ENCODE data around the gene ENTPD1.
A peak's percentile ranks its signal among the peaks of the same experiment; 100 is the strongest.

Gene ENTPD1, protein sequence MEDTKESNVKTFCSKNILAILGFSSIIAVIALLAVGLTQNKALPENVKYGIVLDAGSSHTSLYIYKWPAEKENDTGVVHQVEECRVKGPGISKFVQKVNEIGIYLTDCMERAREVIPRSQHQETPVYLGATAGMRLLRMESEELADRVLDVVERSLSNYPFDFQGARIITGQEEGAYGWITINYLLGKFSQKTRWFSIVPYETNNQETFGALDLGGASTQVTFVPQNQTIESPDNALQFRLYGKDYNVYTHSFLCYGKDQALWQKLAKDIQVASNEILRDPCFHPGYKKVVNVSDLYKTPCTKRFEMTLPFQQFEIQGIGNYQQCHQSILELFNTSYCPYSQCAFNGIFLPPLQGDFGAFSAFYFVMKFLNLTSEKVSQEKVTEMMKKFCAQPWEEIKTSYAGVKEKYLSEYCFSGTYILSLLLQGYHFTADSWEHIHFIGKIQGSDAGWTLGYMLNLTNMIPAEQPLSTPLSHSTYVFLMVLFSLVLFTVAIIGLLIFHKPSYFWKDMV

GRCh38 chr10:95756041-95756761, at the start of gene ENTPD1:
Gene ENTPD1, plus strand, starts transcription at chr10:95756163. Its CDS starts 77 bp downstream, at chr10:95756240.
- H3K79me2 ChIP-seq (ENCODE audit: insufficient read depth, low read length) = 0 out of 2 replicates have a peak, but pooled peaks cover 5% of the 10 kb centered on the region
- H3K9me2 ChIP-seq (replicated peaks; ENCODE audit: insufficient read depth, low read length) = no peaks in the 10 kb centered on the region
- peak within 1 kb of the TSS; percentile 73 for H2AFZ ChIP-seq (ENCODE audit: low read depth, low read length, severe bottlenecking)
- peak within 1 kb of the TSS; percentile 51 for H3K4me3 ChIP-seq (ENCODE audit: insufficient read depth, low read length, poor library complexity, severe bottlenecking)
- peak within 1 kb of the TSS; percentile 57 for H3K9ac ChIP-seq (ENCODE audit: low read length)
- H4K20me1 ChIP-seq (ENCODE audit: low read depth, low read length) = no peaks in the 10 kb centered on the region
- no peaks in the 10 kb centered on the region for H3K27me3 ChIP-seq (ENCODE audit: low read length)
- H3K4me2 ChIP-seq (ENCODE audit: low read depth, low read length, poor library complexity, severe bottlenecking) = peak within 1 kb of the TSS; percentile 73
- TF ChIP-seq, protein P1, sequence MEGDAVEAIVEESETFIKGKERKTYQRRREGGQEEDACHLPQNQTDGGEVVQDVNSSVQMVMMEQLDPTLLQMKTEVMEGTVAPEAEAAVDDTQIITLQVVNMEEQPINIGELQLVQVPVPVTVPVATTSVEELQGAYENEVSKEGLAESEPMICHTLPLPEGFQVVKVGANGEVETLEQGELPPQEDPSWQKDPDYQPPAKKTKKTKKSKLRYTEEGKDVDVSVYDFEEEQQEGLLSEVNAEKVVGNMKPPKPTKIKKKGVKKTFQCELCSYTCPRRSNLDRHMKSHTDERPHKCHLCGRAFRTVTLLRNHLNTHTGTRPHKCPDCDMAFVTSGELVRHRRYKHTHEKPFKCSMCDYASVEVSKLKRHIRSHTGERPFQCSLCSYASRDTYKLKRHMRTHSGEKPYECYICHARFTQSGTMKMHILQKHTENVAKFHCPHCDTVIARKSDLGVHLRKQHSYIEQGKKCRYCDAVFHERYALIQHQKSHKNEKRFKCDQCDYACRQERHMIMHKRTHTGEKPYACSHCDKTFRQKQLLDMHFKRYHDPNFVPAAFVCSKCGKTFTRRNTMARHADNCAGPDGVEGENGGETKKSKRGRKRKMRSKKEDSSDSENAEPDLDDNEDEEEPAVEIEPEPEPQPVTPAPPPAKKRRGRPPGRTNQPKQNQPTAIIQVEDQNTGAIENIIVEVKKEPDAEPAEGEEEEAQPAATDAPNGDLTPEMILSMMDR (IDR thresholded peaks at IDR 0.05; ENCODE audit: insufficient read depth, low read length, poor library complexity, severe bottlenecking) = no peak
- TF ChIP-seq EZH2phosphoT487 (conservative IDR thresholded peaks at IDR 0.05; ENCODE audit: low read length) = no peak
- peaks cover 44% of the 10 kb centered on the region for H3F3A ChIP-seq (ENCODE audit: insufficient read depth)
- H3K27ac ChIP-seq (ENCODE audit: low read depth, low read length) = peak within 1 kb of the TSS; percentile 92
- H3K36me3 ChIP-seq (ENCODE audit: low read length) = no peaks in the 10 kb centered on the region
- no peaks in the 10 kb centered on the region for H3K9me3 ChIP-seq (ENCODE audit: insufficient read depth, low read length)

GRCh38 chr10:95706573-95706972, 49.4 kb upstream of the ENTPD1 start:
- H4K20me1 ChIP-seq (ENCODE audit: low read depth, low read length) = no peaks in the 10 kb centered on the region
- H3K27ac ChIP-seq (ENCODE audit: low read depth, low read length) = no peak overlapping the region
- 0 out of 2 replicates have a peak, but pooled peaks cover 4% of the 10 kb centered on the region for H3F3A ChIP-seq (ENCODE audit: insufficient read depth)
- H3K36me3 ChIP-seq (ENCODE audit: low read length) = no peaks in the 10 kb centered on the region
- TF ChIP-seq EZH2phosphoT487 (conservative IDR thresholded peaks at IDR 0.05; ENCODE audit: low read length) = no peak
- TF ChIP-seq, protein P1 (IDR thresholded peaks at IDR 0.05; ENCODE audit: insufficient read depth, low read length, poor library complexity, severe bottlenecking) = no peak
- no peak overlapping the region for H2AFZ ChIP-seq (ENCODE audit: low read depth, low read length, severe bottlenecking)
- no peaks in the 10 kb centered on the region for H3K9me2 ChIP-seq (replicated peaks; ENCODE audit: insufficient read depth, low read length)
- no peak overlapping the region for H3K4me2 ChIP-seq (ENCODE audit: low read depth, low read length, poor library complexity, severe bottlenecking)
- H3K27me3 ChIP-seq (ENCODE audit: low read length) = no peaks in the 10 kb centered on the region
- H3K79me2 ChIP-seq (ENCODE audit: insufficient read depth, low read length) = no peaks in the 10 kb centered on the region
- no peak overlapping the region for H3K9ac ChIP-seq (ENCODE audit: low read length)
- peaks cover 6% of the 10 kb centered on the region; the same call in 1 of the 2 replicates for H3K9me3 ChIP-seq (ENCODE audit: insufficient read depth, low read length)
- no peak overlapping the region for H3K4me3 ChIP-seq (ENCODE audit: insufficient read depth, low read length, poor library complexity, severe bottlenecking)

DNA sequence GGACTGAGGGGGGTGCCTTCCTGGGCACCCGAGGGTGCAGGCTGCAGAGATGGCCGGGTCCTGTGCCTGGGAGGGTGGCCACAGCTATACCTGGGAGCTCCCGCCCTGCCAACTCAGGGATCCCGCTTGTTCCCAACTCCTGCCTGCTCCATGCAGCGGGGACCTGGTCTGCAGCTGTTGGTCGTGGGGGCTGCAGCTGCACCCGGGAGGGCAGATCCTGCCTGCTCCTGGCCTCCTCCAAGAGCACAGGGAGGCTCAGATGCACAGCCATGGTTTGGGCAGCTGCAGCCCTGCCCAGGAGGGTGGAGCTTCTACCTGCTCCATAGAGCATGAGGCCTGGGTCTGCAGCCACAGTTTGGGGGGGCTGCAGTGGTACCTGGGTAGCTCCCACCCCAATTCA, 49.0 kb upstream of the ENTPD1 start:
- H3K9me3 ChIP-seq (ENCODE audit: insufficient read depth, low read length) = peaks cover 6% of the 10 kb centered on the region; the same call in 1 of the 2 replicates
- no peak overlapping the region for H3K27ac ChIP-seq (ENCODE audit: low read depth, low read length)
- no peak overlapping the region for H3K4me2 ChIP-seq (ENCODE audit: low read depth, low read length, poor library complexity, severe bottlenecking)
- no peak overlapping the region for H2AFZ ChIP-seq (ENCODE audit: low read depth, low read length, severe bottlenecking)
- H4K20me1 ChIP-seq (ENCODE audit: low read depth, low read length) = no peaks in the 10 kb centered on the region
- no peak overlapping the region for H3K9ac ChIP-seq (ENCODE audit: low read length)
- no peaks in the 10 kb centered on the region for H3K27me3 ChIP-seq (ENCODE audit: low read length)
- H3K4me3 ChIP-seq (ENCODE audit: insufficient read depth, low read length, poor library complexity, severe bottlenecking) = no peak overlapping the region
- no peaks in the 10 kb centered on the region for H3K9me2 ChIP-seq (replicated peaks; ENCODE audit: insufficient read depth, low read length)
- H3K36me3 ChIP-seq (ENCODE audit: low read length) = no peaks in the 10 kb centered on the region
- H3K79me2 ChIP-seq (ENCODE audit: insufficient read depth, low read length) = no peaks in the 10 kb centered on the region
- 0 out of 2 replicates have a peak, but pooled peaks cover 4% of the 10 kb centered on the region for H3F3A ChIP-seq (ENCODE audit: insufficient read depth)
- TF ChIP-seq, protein P1 (IDR thresholded peaks at IDR 0.05; ENCODE audit: insufficient read depth, low read length, poor library complexity, severe bottlenecking) = no peak
- TF ChIP-seq EZH2phosphoT487 (conservative IDR thresholded peaks at IDR 0.05; ENCODE audit: low read length) = no peak

Data from SU-DHL-6 (cell line).